NB4 (cell line): Measurements from ENCODE around the gene NPAS3.

ENCODE experiments used
- CTCF ChIP-seq: IDR thresholded peaks from one replicate; pipeline ENCODE4 v1.5.1; 2012; ENCODE audit warnings: low read depth, low read length
- MYC ChIP-seq: IDR thresholded peaks from 2 replicates; pipeline ENCODE4 v1.6.1; 2011; ENCODE audit warnings: low read depth, low read length
- POLR2A ChIP-seq: IDR thresholded peaks from 2 replicates; pipeline ENCODE4 v1.6.1; 2011; ENCODE audit warnings: mild to moderate bottlenecking; ENCODE audit not compliant: insufficient read length; ENCODE audit errors: extremely low read depth
- TF ChIP-seq, protein P1 (sequence below): IDR thresholded peaks from 2 replicates; pipeline ENCODE4 v1.6.1; 2011; ENCODE audit warnings: low read depth, low read length

DNA sequence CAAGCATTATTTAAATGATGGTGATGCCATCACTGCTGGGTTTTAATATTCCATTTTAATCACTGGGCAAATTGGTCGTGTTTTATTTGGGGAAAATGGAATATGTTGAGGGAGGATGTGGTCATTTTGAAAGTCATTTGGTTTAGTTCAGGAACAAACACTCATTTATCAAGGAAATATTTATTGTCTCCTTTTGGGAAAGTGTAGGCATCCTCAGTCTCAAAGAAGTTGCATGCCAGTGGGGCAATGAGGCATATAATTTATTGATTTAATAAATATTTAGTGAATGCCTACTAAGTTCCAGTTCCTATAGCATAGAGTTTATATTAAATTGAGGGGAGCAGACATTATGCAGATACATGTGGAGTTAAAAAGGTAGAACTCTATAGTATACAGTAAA is 134.3 kb downstream of the NPAS3 start:
- TF ChIP-seq POLR2A, result no peak
- TF ChIP-seq CTCF, result no peak
- no peak for TF ChIP-seq MYC
- TF ChIP-seq, protein P1, sequence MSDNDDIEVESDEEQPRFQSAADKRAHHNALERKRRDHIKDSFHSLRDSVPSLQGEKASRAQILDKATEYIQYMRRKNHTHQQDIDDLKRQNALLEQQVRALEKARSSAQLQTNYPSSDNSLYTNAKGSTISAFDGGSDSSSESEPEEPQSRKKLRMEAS, result no peak
